Mononuclear cell (primary cell): ENCODE results near the gene FAT2. TPM values are rescaled to one million over a fixed set of nuclear protein-coding genes. Genes with fewer than 3 reads are reported as not detected.

Source experiments
- H3K27me3 ChIP-seq: 2 replicates; pipeline ENCODE4 v1.6.0; 2011; ENCODE audit warnings: low read length, control low read depth; ENCODE audit not compliant: insufficient read depth
- H3K4me1 ChIP-seq: 2 replicates; pipeline ENCODE4 v1.5.1; 2011; ENCODE audit warnings: mild to moderate bottlenecking, low read length, control low read depth; ENCODE audit not compliant: insufficient read depth
- H3K4me3 ChIP-seq: 2 replicates; pipeline ENCODE4 v1.5.1; 2011; ENCODE audit warnings: mild to moderate bottlenecking, low read length, moderate library complexity
- H3K9me3 ChIP-seq: 2 replicates; pipeline ENCODE4 v1.5.1; 2011; ENCODE audit warnings: low read depth, mild to moderate bottlenecking, control low read depth, low read length
- total RNA-seq: library from RNA; depleted of rRNA; stranded (reverse); fragments of >200 nt; gene quantifications from one replicate; pipeline ENCODE4 v1.2.3, GENCODE V29; 2012

Gene FAT2
- total RNA-seq, 1 donor = not detected

DNA sequence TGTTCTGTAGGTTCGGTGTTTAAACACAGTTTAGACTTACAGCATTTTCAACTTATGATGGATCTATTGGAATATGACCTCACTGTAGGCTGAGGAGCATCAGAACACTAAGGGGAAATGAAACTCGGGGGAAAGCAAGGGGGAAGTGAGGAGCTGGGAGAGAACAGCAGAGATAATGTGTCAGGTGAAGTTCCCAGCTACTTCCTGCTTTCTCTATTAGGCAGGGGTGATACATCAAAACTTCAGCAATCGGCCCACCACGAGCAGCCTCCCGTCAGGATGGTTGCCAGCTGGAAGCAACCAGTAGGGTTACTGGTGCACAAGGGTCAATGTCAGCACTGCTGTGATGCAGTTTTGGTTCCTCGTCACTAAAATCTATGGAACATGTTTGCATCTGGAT lies 34.3 kb downstream of the FAT2 start:
- Histone ChIP-seq H3K4me1 (peaks cover 21% of the 10 kb centered on the region), H3K4me3 (no peak overlapping the region), H3K9me3 (no peaks in the 10 kb centered on the region), H3K27me3 (no peaks in the 10 kb centered on the region)

DNA sequence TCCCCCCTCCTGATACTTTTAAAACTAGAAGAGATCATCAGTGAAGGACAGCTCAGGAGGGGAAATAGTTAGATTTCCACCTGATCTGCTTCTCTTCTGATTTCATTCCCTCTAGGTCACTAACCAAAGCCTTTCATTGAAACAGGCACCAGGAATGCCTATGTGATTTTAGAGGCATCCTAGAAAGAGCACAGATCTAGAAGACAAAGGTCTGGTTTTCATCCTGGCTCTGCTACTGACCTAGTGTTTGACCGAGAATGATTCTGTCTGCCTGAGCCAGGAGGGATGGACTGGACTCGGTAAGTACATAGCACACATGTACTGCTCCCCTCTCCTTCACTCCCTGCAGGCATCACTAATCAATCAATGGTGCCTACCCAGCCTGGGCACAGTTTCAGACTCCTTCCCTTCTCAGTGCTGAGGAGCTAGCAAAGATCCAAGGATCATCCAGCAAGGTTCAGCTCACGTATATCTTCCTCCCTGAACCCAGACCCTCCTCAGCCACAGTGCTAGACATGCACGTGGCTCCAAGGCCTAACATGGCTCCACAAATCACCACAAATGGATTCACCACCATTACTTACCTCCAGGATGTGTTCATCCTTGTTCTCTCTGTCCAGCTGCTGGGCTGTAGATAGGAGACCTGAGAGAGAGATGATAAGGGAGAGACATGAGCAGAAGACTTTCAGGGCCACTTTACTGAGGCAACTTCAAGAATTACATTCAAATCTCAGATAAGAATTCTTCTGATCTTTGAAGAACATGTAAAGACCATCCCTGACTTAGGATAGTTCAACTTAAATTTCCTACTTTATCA lies 35.2 kb downstream of the FAT2 start:
- Histone ChIP-seq H3K27me3 (no peaks in the 10 kb centered on the region), H3K4me1 (peaks cover 21% of the 10 kb centered on the region), H3K4me3 (no peak overlapping the region), H3K9me3 (no peaks in the 10 kb centered on the region)

DNA sequence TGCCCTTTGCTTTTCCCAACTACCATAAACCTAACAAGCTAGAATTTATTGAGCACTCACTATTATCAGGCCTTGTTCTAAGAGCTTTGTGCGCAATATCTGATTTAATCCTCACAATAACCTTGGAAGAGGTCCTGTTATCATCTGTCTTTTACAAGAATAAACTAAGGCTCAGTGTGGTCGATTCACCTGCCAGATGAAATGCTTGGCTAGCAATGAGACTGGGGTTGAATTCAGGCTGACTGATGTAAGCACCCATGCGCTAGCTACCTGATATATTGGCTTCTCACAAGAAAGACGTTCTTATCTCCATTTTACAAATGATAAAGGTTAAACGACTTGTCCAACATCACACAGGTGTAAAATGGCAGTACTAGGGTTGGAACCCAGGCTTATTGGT lies 37.4 kb downstream of the FAT2 start:
- Histone ChIP-seq H3K27me3 (no peaks in the 10 kb centered on the region), H3K4me1 (peaks cover 21% of the 10 kb centered on the region), H3K4me3 (no peak overlapping the region), H3K9me3 (no peaks in the 10 kb centered on the region)

DNA sequence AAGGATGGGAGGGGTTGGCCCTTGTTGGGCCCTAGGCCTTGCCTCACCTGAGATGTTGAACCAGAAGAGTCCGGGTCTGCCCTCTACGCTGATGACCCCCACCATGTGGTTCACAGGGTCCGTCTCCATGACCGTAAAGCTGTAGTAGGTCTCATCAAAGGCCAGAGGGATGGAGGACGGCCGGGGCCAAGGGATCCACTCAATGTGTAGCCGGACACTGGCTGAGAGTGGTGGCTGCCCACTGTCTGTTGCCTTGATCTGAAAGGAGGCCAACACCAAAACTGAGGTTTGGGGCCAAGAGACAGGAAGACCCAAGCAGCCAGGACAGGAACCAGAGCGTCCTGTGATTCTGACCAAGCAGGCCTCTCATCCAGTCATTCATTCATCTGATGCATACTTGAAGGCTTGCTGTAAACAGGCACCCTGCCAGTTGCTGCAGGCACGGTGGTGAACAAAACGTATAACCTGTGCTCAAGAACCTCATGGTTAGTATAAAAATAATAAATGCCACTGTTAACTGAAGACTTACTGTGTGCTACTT lies 37.9 kb downstream of the FAT2 start:
- no peaks in the 10 kb centered on the region for H3K9me3 ChIP-seq
- peaks cover 21% of the 10 kb centered on the region for H3K4me1 ChIP-seq
- H3K4me3 ChIP-seq = no peak overlapping the region
- H3K27me3 ChIP-seq = no peaks in the 10 kb centered on the region

DNA sequence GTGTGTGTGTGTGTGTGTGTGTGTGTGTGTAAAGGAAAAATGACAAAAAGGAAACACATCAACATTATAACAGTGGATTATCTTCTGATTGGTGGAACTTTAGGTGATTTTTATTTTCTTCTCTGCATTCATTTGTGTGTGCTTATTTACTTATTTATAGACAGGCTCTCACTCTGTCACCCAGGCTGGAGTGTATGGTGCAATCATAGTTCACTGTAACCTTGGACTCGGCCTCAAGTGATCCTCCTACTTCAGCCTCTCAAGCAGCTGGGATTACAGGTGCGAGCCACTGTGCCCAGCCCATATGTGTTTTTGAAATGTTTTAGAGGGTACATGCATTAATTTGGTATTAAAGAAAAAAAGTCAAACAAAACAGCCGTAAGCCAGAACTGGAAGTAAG lies 39.1 kb downstream of the FAT2 start:
- Histone ChIP-seq H3K4me1 (peaks cover 14% of the 10 kb centered on the region), H3K9me3 (no peaks in the 10 kb centered on the region), H3K27me3 (no peaks in the 10 kb centered on the region), H3K4me3 (no peak overlapping the region)

DNA sequence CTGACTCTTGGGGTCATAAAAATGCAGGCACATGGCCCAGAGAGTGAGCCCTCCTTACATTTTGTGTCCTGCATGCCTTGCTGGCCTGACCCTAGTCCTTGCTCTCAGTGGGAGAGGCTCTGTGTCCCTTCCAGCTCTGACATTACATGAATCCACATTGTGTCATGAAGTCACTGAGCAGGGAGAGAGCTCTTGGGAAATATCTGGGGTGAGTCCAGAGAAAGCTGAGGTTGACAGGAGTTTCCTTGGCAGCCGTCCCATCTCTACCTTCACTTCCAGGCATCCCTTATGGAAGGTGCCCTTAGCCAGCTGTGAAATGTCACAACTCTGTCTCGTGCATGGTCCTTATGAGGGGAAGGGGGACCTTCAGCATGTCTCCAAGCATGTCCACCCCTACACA lies 41.0 kb downstream of the FAT2 start:
- no peak overlapping the region for H3K4me3 ChIP-seq
- H3K4me1 ChIP-seq = no peaks in the 10 kb centered on the region

DNA sequence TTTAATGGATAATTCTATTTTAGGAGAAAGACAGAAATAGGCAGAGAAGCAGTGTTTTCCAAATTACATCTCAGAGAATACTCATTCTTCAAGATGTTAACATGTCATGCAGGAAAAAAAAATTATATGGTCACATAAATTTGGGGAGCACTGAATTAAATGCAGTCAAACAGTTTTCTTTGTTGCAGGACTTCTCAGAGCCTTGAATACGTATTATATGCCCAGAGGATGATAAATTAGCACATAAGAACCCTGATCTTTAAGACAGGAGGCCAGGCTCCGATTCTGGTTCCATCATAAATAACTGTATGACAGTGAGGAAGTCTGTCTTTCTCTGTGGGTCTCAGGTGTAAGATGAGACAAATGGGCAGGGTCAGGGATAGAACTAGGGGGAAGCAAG lies 41.4 kb downstream of the FAT2 start:
- no peaks in the 10 kb centered on the region for H3K9me3 ChIP-seq
- no peaks in the 10 kb centered on the region for H3K4me1 ChIP-seq
- H3K27me3 ChIP-seq = no peaks in the 10 kb centered on the region
- H3K4me3 ChIP-seq = no peak overlapping the region

More for the DNA sequence above, 41.0 kb downstream of the FAT2 start:
- no peaks in the 10 kb centered on the region for H3K27me3 ChIP-seq
- no peaks in the 10 kb centered on the region for H3K9me3 ChIP-seq

DNA sequence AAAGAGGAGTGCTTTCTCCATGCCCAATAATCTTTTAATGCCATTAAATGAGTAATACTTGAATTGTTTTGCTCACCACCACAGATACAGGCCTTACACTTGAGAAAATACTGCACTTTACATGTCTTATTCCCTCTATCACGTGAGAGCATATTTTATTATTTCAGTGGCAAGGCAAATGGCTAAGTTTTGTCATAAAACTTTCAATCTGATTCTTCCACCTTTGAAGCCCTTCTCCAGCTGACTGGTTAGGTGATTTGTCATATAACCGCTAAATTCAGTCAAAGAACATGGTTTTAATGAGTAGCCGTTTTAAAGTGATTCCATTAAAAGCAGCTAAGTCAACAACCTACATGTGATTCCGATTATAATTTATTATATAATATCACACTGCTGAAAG lies 43.8 kb downstream of the FAT2 start:
- no peaks in the 10 kb centered on the region for H3K27me3 ChIP-seq
- H3K4me3 ChIP-seq = no peak overlapping the region
- H3K4me1 ChIP-seq = no peaks in the 10 kb centered on the region
- H3K9me3 ChIP-seq = no peaks in the 10 kb centered on the region

DNA sequence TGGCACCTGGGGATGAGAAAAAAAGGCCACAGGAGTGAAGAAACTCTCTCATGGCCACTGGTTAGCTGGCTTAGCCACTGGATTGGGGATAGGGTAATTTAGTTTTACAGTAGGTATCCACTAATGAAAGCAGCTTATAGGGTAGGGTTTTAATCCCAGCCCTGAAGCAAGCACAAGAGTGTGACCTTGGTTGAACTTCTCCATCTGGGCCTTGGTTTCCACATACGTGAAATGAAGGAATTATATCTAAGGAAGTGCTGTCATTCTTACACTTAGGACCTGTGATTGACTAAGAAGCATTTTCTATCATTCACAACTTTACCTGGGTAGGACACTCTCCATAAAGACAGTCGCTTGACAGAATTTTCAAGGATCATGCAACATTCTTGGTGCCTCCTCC lies 49.6 kb downstream of the FAT2 start:
- Histone ChIP-seq H3K4me3 (no peak overlapping the region), H3K9me3 (no peaks in the 10 kb centered on the region), H3K4me1 (no peaks in the 10 kb centered on the region), H3K27me3 (no peaks in the 10 kb centered on the region)

Other genes starting within 250 kb of the FAT2 start
- not detected for gene SLC36A2, start 243.8 kb downstream of the FAT2 start, total RNA-seq
- 4.0 TPM for gene SLC36A1, start 143.7 kb downstream of the FAT2 start, total RNA-seq
- gene SPARC, start 95.6 kb upstream of the FAT2 start, total RNA-seq = 110 TPM
- gene ATOX1, start 167.3 kb upstream of the FAT2 start, total RNA-seq = 18.1 TPM
- gene G3BP1, start 180.6 kb upstream of the FAT2 start, total RNA-seq = 72.5 TPM